GM23338 (cell line): ENCODE measurements around the gene CDKN2A. TPM values are rescaled to one million over a fixed set of nuclear protein-coding genes. Genes with fewer than 3 reads are reported as not detected.

Experiments used
- ATAC-seq: fragments of 200-7000 bp; cut with Tn5 transposase; 3 replicates; pipeline ENCODE4 v1.9.1; 2020
- DNase-seq: peaks from one replicate; pipeline ENCODE4 v3.0.0-alpha.2; 2015; ENCODE audit warnings: low spot score
- H2AFZ ChIP-seq: fragments of 200-600 bp; sonication (generic); 2 replicates; pipeline ENCODE4 v1.8.0; 2016; ENCODE audit warnings: antibody characterized with exemption, mild to moderate bottlenecking, moderate library complexity
- H3F3A ChIP-seq: fragments of 200-600 bp; sonication (generic); replicated peaks from 2 replicates; pipeline ENCODE4 v1.8.0; 2017; ENCODE audit warnings: antibody characterized with exemption, mixed run types, low read depth
- H3K27ac ChIP-seq: fragments of 200-600 bp; sonication (generic); 2 replicates; pipeline ENCODE4 v1.6.1; 2016; ENCODE audit warnings: low read depth
- H3K27me3 ChIP-seq: fragments of 200-600 bp; sonication (generic); 2 replicates; pipeline ENCODE4 v1.8.0; 2016; ENCODE audit warnings: mild to moderate bottlenecking, mixed run types, moderate library complexity; ENCODE audit not compliant: insufficient read depth
- H3K36me3 ChIP-seq: fragments of 200-600 bp; sonication (generic); 2 replicates; pipeline ENCODE4 v1.8.0; 2016; ENCODE audit warnings: mild to moderate bottlenecking; ENCODE audit not compliant: insufficient read depth
- H3K4me1 ChIP-seq: fragments of 200-600 bp; sonication (generic); 2 replicates; pipeline ENCODE4 v1.8.0; 2016; ENCODE audit warnings: mild to moderate bottlenecking, moderate library complexity; ENCODE audit not compliant: insufficient read depth
- H3K4me2 ChIP-seq: fragments of 200-600 bp; sonication (generic); 2 replicates; pipeline ENCODE4 v1.7.1; 2017; ENCODE audit warnings: mixed run types
- H3K4me3 ChIP-seq: fragments of 200-600 bp; sonication (generic); 2 replicates; pipeline ENCODE4 v1.6.1; 2016; ENCODE audit warnings: mixed run types
- H3K79me2 ChIP-seq: fragments of 200-600 bp; sonication (generic); replicated peaks from 2 replicates; pipeline ENCODE4 v1.8.0; 2017; ENCODE audit warnings: mild to moderate bottlenecking; ENCODE audit not compliant: insufficient read depth
- H3K9me2 ChIP-seq: fragments of 200-600 bp; sonication (generic); 2 replicates; pipeline ENCODE4 v1.8.0; 2017; ENCODE audit not compliant: insufficient read depth
- H4K20me1 ChIP-seq: fragments of 200-600 bp; sonication (generic); replicated peaks from 2 replicates; pipeline ENCODE4 v1.8.0; 2017; ENCODE audit warnings: mild to moderate bottlenecking; ENCODE audit not compliant: insufficient read depth
- H3K27ac Mint-ChIP-seq: 2 replicates; pipeline ENCODE4 v1.8.0; 2020; ENCODE audit warnings: inconsistent platforms, mild to moderate bottlenecking, moderate library complexity, mixed read lengths
- H3K27me3 Mint-ChIP-seq: 3 replicates; pipeline ENCODE4 v1.8.0; 2022; ENCODE audit warnings: low read depth, mild to moderate bottlenecking, moderate library complexity, mixed read lengths, inconsistent platforms; ENCODE audit not compliant: insufficient read depth, poor library complexity
- H3K36me3 Mint-ChIP-seq: 3 replicates; pipeline ENCODE4 v1.8.0; 2021; ENCODE audit warnings: low read depth, mild to moderate bottlenecking, inconsistent platforms, moderate library complexity, mixed read lengths
- H3K4me1 Mint-ChIP-seq: 3 replicates; pipeline ENCODE4 v1.8.0; 2020; ENCODE audit warnings: mild to moderate bottlenecking, inconsistent platforms, mixed read lengths
- H3K4me3 Mint-ChIP-seq: 3 replicates; pipeline ENCODE4 v1.8.0; 2021; ENCODE audit warnings: moderate library complexity, mild to moderate bottlenecking, inconsistent platforms, mixed read lengths
- H3K9me3 Mint-ChIP-seq: 3 replicates; pipeline ENCODE4 v1.8.0; 2020; ENCODE audit warnings: moderate library complexity, mild to moderate bottlenecking, inconsistent platforms, mixed read lengths
- CREB1 ChIP-seq: fragments of 250-450 bp; sonication (Bioruptor Pico); IDR thresholded peaks from 2 replicates; pipeline ENCODE4 v1.5.0; 2020; ENCODE audit warnings: low read depth, mild to moderate bottlenecking, moderate library complexity
- EZH2 ChIP-seq: fragments of 200-600 bp; sonication (generic); IDR thresholded peaks from one replicate; pipeline ENCODE4 v1.8.0; 2017; ENCODE audit warnings: antibody characterized with exemption, mild to moderate bottlenecking, low read depth; ENCODE audit not compliant: unreplicated experiment
- JUNB ChIP-seq: IDR thresholded peaks from one replicate; pipeline ENCODE4 v1.6.1; 2016; ENCODE audit warnings: antibody characterized with exemption; ENCODE audit not compliant: unreplicated experiment
- NANOG ChIP-seq: IDR thresholded peaks from 2 replicates; pipeline ENCODE4 v1.6.1; 2016; ENCODE audit warnings: antibody characterized with exemption, borderline replicate concordance
- POLR2AphosphoS5 ChIP-seq: IDR thresholded peaks from 2 replicates; pipeline ENCODE4 v1.6.1; 2016; ENCODE audit warnings: antibody characterized with exemption, low read depth
- REST ChIP-seq: IDR thresholded peaks from one replicate; pipeline ENCODE4 v1.6.1; 2018; ENCODE audit warnings: antibody characterized with exemption; ENCODE audit not compliant: unreplicated experiment
- STAT1 ChIP-seq: IDR thresholded peaks from one replicate; pipeline ENCODE4 v1.6.1; 2016; ENCODE audit warnings: antibody characterized with exemption; ENCODE audit not compliant: unreplicated experiment
- ZNF114 ChIP-seq: fragments of 250-450 bp; sonication (Bioruptor Pico); IDR thresholded peaks from 2 replicates; pipeline ENCODE4 v1.5.0; 2020; ENCODE audit warnings: mild to moderate bottlenecking, moderate library complexity
- ZNF331 ChIP-seq: fragments of 250-450 bp; sonication (Bioruptor Pico); IDR thresholded peaks from 2 replicates; pipeline ENCODE4 v1.5.0; 2020; ENCODE audit warnings: low read depth, mild to moderate bottlenecking, moderate library complexity
- ZNF462 ChIP-seq: fragments of 250-450 bp; sonication (Bioruptor Pico); IDR thresholded peaks from 2 replicates; pipeline ENCODE4 v1.5.0; 2020; ENCODE audit warnings: mild to moderate bottlenecking, moderate library complexity
- polyA plus RNA-seq: library from polyadenylated mRNA; unstranded; fragments of >200 nt; fragmentation: Nextera tagmentation; extraction: Ambion mirVana; gene quantifications from 2 replicates; pipeline ENCODE4 v1.2.1, GENCODE V29; 2016
- total RNA-seq: library from RNA; depleted of rRNA; stranded (reverse); fragments of >200 nt; shearing (Covaris generic); gene quantifications from 2 replicates; pipeline ENCODE4 v1.2.3, GENCODE V29; 2014

The CDKN2A gene
- total and polyA plus RNA-seq, 2 experiments from 2014 or later, result 0.87 to 2.7 TPM

GRCh38 chr9:22022396-22022795, 28.2 kb upstream of the CDKN2A start:
- no peak overlapping the region for H3K4me3 Mint-ChIP-seq
- no peaks in the 10 kb centered on the region for H3K36me3 Mint-ChIP-seq
- H3K4me1 Mint-ChIP-seq, result no peaks in the 10 kb centered on the region
- H2AFZ ChIP-seq, result no peak overlapping the region
- ATAC-seq (no peak), DNase-seq (no peak)
- TF ChIP-seq JUNB, result no peak
- TF ChIP-seq STAT1, result no peak
- no peak for TF ChIP-seq CREB1 (CRISPR knock-in tag)
- TF ChIP-seq POLR2AphosphoS5, result no peak
- TF ChIP-seq EZH2, result no peak
- TF ChIP-seq ZNF331 (CRISPR knock-in tag), result no peak
- TF ChIP-seq NANOG, result no peak
- no peak for TF ChIP-seq ZNF462
- TF ChIP-seq REST, result no peak
- no peak for TF ChIP-seq ZNF114
- peaks cover 9% of the 10 kb centered on the region; the same call in 1 of the 2 replicates for H3K9me2 ChIP-seq
- H3K36me3 ChIP-seq, result no peaks in the 10 kb centered on the region
- no peaks in the 10 kb centered on the region for H3K27me3 ChIP-seq
- no peak overlapping the region for H3K27ac Mint-ChIP-seq
- no peaks in the 10 kb centered on the region for H3K4me1 ChIP-seq
- H3K4me2 ChIP-seq, result no peak overlapping the region
- H3K27me3 Mint-ChIP-seq, result no peaks in the 10 kb centered on the region
- no peaks in the 10 kb centered on the region for H3K79me2 ChIP-seq
- H3K27ac ChIP-seq, result no peak overlapping the region
- H3K4me3 ChIP-seq, result no peak overlapping the region
- H3F3A ChIP-seq, result no peaks in the 10 kb centered on the region
- H3K9me3 Mint-ChIP-seq, result peaks cover 3% of the 10 kb centered on the region; the same call in 1 of the 3 replicates
- H4K20me1 ChIP-seq, result no peaks in the 10 kb centered on the region
